Panc1 (cell line): Measurements from ENCODE around the gene PEX13.

Source experiments
- CTCF ChIP-seq: fragments of 450-650 bp; IDR thresholded peaks from 2 replicates; pipeline ENCODE4 v1.5.1; 2017; ENCODE audit warnings: mild to moderate bottlenecking
- POLR2AphosphoS5 ChIP-seq: IDR thresholded peaks from 2 replicates; pipeline ENCODE4 v1.6.1; 2012; ENCODE audit warnings: mild to moderate bottlenecking, low read depth, low read length, moderate library complexity
- REST ChIP-seq, 2 experiments: IDR thresholded peaks; 2 replicates each; pipeline ENCODE4 v1.6.1; 2011 to 2012; ENCODE audit warnings: low read depth in 2 of 2, control low read depth in 1 of 2, low read length in 1 of 2, mild to moderate bottlenecking in 1 of 2, moderate library complexity in 1 of 2; ENCODE audit not compliant: insufficient read depth in 1 of 2

GRCh38 chr2:61023670-61024069, 6.2 kb downstream of the PEX13 start:
- no peak for TF ChIP-seq CTCF
- TF ChIP-seq REST (IDR thresholded peaks at IDR 0.05; ENCODE audit: insufficient read depth in 1 of 2, low read depth in 2 of 2, low read length in 1 of 2): no peak
- TF ChIP-seq POLR2AphosphoS5: no peak
